ENCODE data around the gene PSPH.
"Not testable (repeated sequence)": the region's sequence is repeated elsewhere in the genome, so short reads cannot be mapped to it uniquely, and the experiment has no call there.

The PSPH gene

GRCh38 chr7:56028942-56029630 lies 22.2 kb downstream of the PSPH start:
- Histone ChIP-seq H3K4me1 (no peaks in the 10 kb centered on the region), H3K9me3 (no peaks in the 10 kb centered on the region), H3K4me3 (ENCODE audit: low read depth, low read length) (no peak overlapping the region), H3K27me3 (no peaks in the 10 kb centered on the region), H3K36me3 (peaks cover 20% of the 10 kb centered on the region)
- no peak for DNase-seq
- TF ChIP-seq, protein P1, sequence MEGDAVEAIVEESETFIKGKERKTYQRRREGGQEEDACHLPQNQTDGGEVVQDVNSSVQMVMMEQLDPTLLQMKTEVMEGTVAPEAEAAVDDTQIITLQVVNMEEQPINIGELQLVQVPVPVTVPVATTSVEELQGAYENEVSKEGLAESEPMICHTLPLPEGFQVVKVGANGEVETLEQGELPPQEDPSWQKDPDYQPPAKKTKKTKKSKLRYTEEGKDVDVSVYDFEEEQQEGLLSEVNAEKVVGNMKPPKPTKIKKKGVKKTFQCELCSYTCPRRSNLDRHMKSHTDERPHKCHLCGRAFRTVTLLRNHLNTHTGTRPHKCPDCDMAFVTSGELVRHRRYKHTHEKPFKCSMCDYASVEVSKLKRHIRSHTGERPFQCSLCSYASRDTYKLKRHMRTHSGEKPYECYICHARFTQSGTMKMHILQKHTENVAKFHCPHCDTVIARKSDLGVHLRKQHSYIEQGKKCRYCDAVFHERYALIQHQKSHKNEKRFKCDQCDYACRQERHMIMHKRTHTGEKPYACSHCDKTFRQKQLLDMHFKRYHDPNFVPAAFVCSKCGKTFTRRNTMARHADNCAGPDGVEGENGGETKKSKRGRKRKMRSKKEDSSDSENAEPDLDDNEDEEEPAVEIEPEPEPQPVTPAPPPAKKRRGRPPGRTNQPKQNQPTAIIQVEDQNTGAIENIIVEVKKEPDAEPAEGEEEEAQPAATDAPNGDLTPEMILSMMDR (IDR thresholded peaks at IDR 0.05; ENCODE audit: low read depth, low read length), result no peak

DNA sequence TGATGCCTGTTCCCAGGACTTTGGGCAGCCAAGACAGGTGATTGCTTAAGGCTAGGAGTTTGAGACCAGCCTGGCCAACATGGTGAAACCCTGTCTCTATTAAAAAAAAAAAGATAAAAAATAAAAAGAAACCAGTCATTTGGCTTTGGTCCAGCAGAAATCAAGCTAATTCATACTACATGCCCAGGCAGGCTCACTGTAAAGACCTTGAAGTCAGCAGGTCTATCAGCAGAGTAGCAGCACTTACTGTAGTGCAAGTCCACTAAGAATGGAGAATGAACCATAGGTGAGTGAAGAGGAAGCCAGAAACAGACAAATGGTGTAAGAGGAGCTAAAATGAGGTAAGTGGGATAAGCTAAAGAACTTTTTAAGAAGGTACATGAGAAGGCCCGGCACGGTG lies 24.7 kb downstream of the PSPH start:
- Histone ChIP-seq H3K9me3 (no peaks in the 10 kb centered on the region), H3K27me3 (no peaks in the 10 kb centered on the region), H3K36me3 (peaks cover 17% of the 10 kb centered on the region), H3K4me3 (ENCODE audit: low read depth, low read length) (no peak overlapping the region), H3K4me1 (no peaks in the 10 kb centered on the region)
- no peak for DNase-seq
- TF ChIP-seq, protein P1 (IDR thresholded peaks at IDR 0.05; ENCODE audit: low read depth, low read length), result no peak

DNA sequence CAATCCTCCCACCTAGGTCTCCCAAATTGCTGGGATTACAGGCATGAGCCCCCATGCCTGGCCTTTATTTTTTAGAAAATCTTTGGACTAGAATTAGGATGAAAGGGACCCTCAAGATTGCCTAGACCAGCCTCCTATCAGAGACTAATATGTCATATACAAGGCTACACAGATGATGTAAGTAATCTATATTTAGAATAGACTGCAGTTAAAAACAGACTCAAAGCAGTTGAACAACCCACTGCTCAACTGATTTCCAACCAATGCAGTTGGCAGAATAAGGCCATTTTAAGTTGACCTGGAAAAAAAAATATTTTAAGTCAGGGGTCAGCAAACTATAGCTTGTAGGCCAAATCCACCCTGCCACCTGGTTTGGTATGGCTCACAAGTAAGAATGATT lies 27.7 kb downstream of the PSPH start:
- DNase-seq, result no peak
- H3K9me3 ChIP-seq, result no peaks in the 10 kb centered on the region
- no peaks in the 10 kb centered on the region for H3K27me3 ChIP-seq
- peaks cover 6% of the 10 kb centered on the region for H3K36me3 ChIP-seq
- no peak overlapping the region for H3K4me3 ChIP-seq (ENCODE audit: low read depth, low read length)
- H3K4me1 ChIP-seq, result no peaks in the 10 kb centered on the region
- TF ChIP-seq, protein P1 (IDR thresholded peaks at IDR 0.05; ENCODE audit: low read depth, low read length), result no peak

DNA sequence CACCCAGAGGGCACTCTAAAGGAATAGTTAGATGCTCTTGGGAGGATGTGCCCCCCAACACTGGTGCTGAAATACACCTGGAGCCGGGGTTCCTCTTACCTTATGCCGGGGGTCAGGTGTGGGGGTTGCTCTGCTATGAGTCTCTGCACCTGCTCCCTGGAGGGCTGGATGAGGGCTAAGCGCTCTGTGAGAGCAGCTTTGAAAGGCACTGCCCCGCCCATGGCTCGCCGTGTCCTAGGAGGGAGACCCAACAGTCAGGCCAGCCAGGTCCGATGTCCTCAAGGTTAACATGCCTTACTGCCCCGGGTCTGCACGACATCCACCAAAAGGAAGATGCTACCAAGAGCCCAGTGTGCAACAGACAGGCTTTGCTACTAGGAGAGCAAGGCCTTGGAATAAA lies 31.7 kb downstream of the PSPH start:
- TF ChIP-seq, protein P1 (IDR thresholded peaks at IDR 0.05; ENCODE audit: low read depth, low read length), result no peak
- Histone ChIP-seq H3K27me3 (no peaks in the 10 kb centered on the region), H3K36me3 (peaks cover 10% of the 10 kb centered on the region), H3K4me3 (ENCODE audit: low read depth, low read length) (no peak overlapping the region), H3K9me3 (no peaks in the 10 kb centered on the region), H3K4me1 (no peaks in the 10 kb centered on the region)
- no peak for DNase-seq

DNA sequence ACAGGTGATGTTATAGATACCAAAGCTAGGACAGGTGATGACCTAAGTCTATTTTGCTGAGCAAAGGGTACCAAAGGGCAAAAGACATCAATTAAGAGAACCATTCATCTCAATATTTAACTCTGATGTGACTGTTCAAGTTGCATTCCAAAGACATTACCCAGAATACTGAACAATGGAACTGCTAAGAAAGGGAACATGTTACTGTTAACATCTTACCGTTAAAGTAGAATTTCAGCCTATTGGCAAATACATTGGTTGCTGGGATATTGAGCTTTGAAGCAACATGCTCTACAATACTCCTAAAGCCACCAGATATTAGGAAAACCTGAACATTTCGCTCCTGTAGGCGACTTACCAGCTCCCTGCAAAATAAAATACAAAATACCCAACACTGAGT lies 34.2 kb downstream of the PSPH start:
- not testable (repeated sequence) for H3K4me3 ChIP-seq (ENCODE audit: low read depth, low read length); H3K4me1 ChIP-seq; H3K27me3 ChIP-seq; DNase-seq; H3K9me3 ChIP-seq
- H3K36me3 ChIP-seq, result peaks cover 18% of the 10 kb centered on the region

GRCh38 chr7:56009695-56010094 lies 41.5 kb downstream of the PSPH start:
- no peak for DNase-seq
- TF ChIP-seq, protein P1 (IDR thresholded peaks at IDR 0.05; ENCODE audit: low read depth, low read length), result no peak
- H3K36me3 ChIP-seq, result peaks cover 14% of the 10 kb centered on the region
- no peaks in the 10 kb centered on the region for H3K9me3 ChIP-seq
- no peaks in the 10 kb centered on the region for H3K27me3 ChIP-seq
- H3K4me1 ChIP-seq, result no peaks in the 10 kb centered on the region
- H3K4me3 ChIP-seq (ENCODE audit: low read depth, low read length), result no peak overlapping the region

All from BE2C (cell line).